Measurements from ENCODE around the gene ATM. TPM values are rescaled to one million over a fixed set of nuclear protein-coding genes. Genes with fewer than 3 reads are reported as not detected.

ATM gene
- total RNA-seq, 2 experiments from 2014 or later = 75.8 to 77.5 TPM

DNA sequence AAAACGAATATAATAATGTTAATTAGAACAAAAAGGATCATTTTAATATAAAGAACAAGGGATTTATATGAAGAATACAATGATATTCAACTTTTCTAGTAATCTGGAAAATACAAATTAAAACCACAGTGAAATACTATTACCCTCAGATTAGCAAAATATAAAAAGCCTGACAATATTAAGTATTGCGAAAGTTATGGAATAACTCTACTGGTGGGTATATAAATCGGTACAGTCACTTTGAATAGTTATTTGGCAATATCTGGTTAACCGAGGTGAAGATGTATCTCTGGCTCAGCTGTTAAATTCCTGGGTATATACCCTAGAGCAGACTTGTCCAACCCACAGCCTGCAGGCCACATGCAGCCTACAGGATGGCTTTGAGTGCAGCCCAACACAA, 118.8 kb downstream of the ATM start:
- Mint-ChIP-seq H3K27me3 (no peaks in the 10 kb centered on the region), H3K4me1 (ENCODE audit: low read depth) (peaks cover 60% of the 10 kb centered on the region), H3K27ac (no peak overlapping the region), H3K36me3 (ENCODE audit: low read depth) (peaks cover 16% of the 10 kb centered on the region), H3K4me3 (no peak overlapping the region), H3K9me3 (no peaks in the 10 kb centered on the region)
- DNase-seq (no peak), ATAC-seq (no peak)
- ChIA-PET POLR2A (interaction anchor here (1.2 to 2.1 kb wide), 2 partner anchors 118 to 120 kb away, joined by 3 to 6 read pairs; no protein-coding TSS in a partner anchor), CTCF (interaction anchor here (0.9 to 1.3 kb wide), 2 partner anchors 306 to 314 kb away, joined by 3 read pairs; no protein-coding TSS in a partner anchor)
- intact Hi-C loops (cut with micrococcal nuclease) = no loop called here
- TF ChIP-seq, protein P1, sequence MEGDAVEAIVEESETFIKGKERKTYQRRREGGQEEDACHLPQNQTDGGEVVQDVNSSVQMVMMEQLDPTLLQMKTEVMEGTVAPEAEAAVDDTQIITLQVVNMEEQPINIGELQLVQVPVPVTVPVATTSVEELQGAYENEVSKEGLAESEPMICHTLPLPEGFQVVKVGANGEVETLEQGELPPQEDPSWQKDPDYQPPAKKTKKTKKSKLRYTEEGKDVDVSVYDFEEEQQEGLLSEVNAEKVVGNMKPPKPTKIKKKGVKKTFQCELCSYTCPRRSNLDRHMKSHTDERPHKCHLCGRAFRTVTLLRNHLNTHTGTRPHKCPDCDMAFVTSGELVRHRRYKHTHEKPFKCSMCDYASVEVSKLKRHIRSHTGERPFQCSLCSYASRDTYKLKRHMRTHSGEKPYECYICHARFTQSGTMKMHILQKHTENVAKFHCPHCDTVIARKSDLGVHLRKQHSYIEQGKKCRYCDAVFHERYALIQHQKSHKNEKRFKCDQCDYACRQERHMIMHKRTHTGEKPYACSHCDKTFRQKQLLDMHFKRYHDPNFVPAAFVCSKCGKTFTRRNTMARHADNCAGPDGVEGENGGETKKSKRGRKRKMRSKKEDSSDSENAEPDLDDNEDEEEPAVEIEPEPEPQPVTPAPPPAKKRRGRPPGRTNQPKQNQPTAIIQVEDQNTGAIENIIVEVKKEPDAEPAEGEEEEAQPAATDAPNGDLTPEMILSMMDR (IDR thresholded peaks at IDR 0.05) = no peak

DNA sequence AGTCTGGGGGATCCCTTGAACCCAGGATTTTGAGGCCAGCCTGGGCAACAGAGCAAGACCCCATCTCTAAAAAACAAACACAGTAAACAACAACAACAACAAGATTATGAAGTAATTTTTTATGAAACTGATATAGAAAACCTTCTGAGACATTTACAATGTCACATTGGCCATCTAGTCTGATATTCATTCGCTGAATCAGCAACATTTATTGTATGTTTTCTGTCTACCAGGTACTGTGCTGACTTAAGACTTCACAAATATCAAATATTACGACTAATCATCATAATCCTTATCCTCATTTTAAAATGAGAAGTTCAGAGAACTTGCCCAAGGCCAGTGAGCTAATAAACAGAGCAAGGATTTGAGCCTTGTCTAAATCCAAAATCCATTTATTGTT, 120.8 kb downstream of the ATM start:
- ATAC-seq (no peak), DNase-seq (no peak)
- Mint-ChIP-seq H3K4me3 (no peak overlapping the region), H3K36me3 (ENCODE audit: low read depth) (peaks cover 12% of the 10 kb centered on the region), H3K27me3 (no peaks in the 10 kb centered on the region), H3K27ac (peak overlapping the region; percentile 47), H3K4me1 (ENCODE audit: low read depth) (peaks cover 50% of the 10 kb centered on the region), H3K9me3 (no peaks in the 10 kb centered on the region)
- TF ChIP-seq, protein P1 (IDR thresholded peaks at IDR 0.05) = no peak
- ChIA-PET POLR2A (interaction anchor here (2.1 kb wide), 1 partner anchor 123 kb away, joined by 6 read pairs; no protein-coding TSS in a partner anchor), CTCF (no interaction called here)
- intact Hi-C loops (cut with micrococcal nuclease) = no loop called here

DNA sequence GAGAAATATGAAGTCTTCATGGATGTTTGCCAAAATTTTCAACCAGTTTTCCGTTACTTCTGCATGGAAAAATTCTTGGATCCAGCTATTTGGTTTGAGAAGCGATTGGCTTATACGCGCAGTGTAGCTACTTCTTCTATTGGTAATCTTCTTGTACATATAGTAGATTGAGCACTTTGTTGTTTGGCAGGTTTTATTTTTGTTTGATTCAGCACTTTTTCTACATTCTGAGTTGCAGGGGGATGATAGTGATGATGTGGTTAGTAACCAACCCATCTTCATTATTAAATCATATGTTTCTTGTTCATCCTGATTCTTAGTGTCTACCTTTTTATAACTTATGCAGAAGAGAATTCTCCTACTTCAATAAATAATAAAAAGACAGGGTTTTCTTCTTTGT, 122.9 kb downstream of the ATM start:
- TF ChIP-seq, protein P1 (IDR thresholded peaks at IDR 0.05) = no peak
- no peak overlapping the region for H3K4me3 Mint-ChIP-seq
- no peaks in the 10 kb centered on the region for H3K9me3 Mint-ChIP-seq
- ChIA-PET POLR2A (no interaction called here), CTCF (interaction anchor here (1.3 kb wide), 1 partner anchor 10 kb away, joined by 4 read pairs; no protein-coding TSS in a partner anchor)
- DNase-seq (no peak), ATAC-seq (no peak)
- intact Hi-C loops (cut with micrococcal nuclease) = no loop called here
- H3K4me1 Mint-ChIP-seq (ENCODE audit: low read depth) = peaks cover 33% of the 10 kb centered on the region
- peak overlapping the region; percentile 27 for H3K27ac Mint-ChIP-seq
- peaks cover 20% of the 10 kb centered on the region for H3K36me3 Mint-ChIP-seq (ENCODE audit: low read depth)
- H3K27me3 Mint-ChIP-seq = no peaks in the 10 kb centered on the region

DNA sequence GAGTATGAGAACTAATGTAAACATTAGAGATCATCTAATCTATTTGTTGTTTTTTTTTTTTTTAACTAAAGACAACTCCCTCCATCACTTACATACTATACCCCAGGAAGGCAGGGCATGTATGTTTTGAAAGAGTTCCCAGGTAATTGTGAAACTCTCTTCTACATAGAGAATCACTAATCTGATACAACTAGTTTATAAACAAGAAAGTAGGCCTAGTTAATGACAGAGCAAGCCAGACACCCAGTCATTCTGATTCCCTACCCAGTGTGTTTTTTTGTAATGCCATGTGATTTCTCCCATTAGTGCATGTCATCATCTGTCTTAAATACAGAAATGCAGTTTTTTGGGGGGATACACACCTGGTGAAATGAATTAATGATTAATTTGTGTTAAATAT, 123.6 kb downstream of the ATM start:
- CTCF ChIA-PET = no interaction called here
- Mint-ChIP-seq H3K4me3 (no peak overlapping the region), H3K27ac (no peak overlapping the region), H3K36me3 (ENCODE audit: low read depth) (peaks cover 22% of the 10 kb centered on the region), H3K27me3 (no peaks in the 10 kb centered on the region), H3K4me1 (ENCODE audit: low read depth) (peaks cover 27% of the 10 kb centered on the region), H3K9me3 (no peaks in the 10 kb centered on the region)
- ATAC-seq (no peak), DNase-seq (no peak)
- TF ChIP-seq, protein P1 (IDR thresholded peaks at IDR 0.05) = no peak
- intact Hi-C loops (cut with micrococcal nuclease) = no loop called here
- POLR2A ChIA-PET = no interaction called here

DNA sequence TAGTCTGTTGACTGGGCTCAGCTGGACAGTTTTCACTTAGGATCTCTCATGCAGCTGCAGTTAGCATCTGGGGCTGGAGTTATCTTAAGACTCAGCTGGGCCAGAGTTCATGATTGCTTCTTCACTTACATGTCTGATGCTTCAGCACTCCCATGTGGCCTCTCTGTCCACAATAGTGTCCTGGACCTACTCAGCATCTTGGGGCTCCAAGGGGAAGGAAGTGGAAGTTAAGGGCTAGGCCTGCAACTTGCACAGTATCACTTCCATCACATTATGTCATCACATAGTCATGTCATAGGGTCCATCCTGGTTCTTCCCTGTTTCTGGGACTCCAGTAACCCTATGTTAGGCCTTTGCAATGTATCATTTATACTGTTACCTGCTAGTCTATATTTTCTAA, 128.6 kb downstream of the ATM start:
- H3K36me3 Mint-ChIP-seq (ENCODE audit: low read depth) = peaks cover 40% of the 10 kb centered on the region

More for the DNA sequence above, 128.6 kb downstream of the ATM start:
- CTCF ChIA-PET = no interaction called here
- Mint-ChIP-seq H3K4me1 (ENCODE audit: low read depth) (no peaks in the 10 kb centered on the region), H3K4me3 (no peak overlapping the region), H3K9me3 (no peaks in the 10 kb centered on the region), H3K27ac (peak overlapping the region; percentile 61), H3K27me3 (no peaks in the 10 kb centered on the region)
- intact Hi-C loops (cut with micrococcal nuclease) = no loop called here
- ATAC-seq = no peak
- DNase-seq = no peak
- POLR2A ChIA-PET = interaction anchor here (1.4 kb wide), 1 partner anchor 14 kb away, joined by 4 read pairs; no protein-coding TSS in a partner anchor
- TF ChIP-seq, protein P1 (IDR thresholded peaks at IDR 0.05) = no peak

Data from activated CD8-positive, alpha-beta T cell treated with anti-CD3 and anti-CD28 coated beads for 36 hours (primary cell).